ENCODE data around the gene GPATCH2.

- no peak for TF ChIP-seq TAF1 (IDR thresholded peaks at IDR 0.05; ENCODE audit: low read depth)
- no peak for TF ChIP-seq EGR1 (IDR thresholded peaks at IDR 0.05)
- no peak for TF ChIP-seq EP300 (IDR thresholded peaks at IDR 0.05; ENCODE audit: borderline replicate concordance)
- TF ChIP-seq, protein P1, sequence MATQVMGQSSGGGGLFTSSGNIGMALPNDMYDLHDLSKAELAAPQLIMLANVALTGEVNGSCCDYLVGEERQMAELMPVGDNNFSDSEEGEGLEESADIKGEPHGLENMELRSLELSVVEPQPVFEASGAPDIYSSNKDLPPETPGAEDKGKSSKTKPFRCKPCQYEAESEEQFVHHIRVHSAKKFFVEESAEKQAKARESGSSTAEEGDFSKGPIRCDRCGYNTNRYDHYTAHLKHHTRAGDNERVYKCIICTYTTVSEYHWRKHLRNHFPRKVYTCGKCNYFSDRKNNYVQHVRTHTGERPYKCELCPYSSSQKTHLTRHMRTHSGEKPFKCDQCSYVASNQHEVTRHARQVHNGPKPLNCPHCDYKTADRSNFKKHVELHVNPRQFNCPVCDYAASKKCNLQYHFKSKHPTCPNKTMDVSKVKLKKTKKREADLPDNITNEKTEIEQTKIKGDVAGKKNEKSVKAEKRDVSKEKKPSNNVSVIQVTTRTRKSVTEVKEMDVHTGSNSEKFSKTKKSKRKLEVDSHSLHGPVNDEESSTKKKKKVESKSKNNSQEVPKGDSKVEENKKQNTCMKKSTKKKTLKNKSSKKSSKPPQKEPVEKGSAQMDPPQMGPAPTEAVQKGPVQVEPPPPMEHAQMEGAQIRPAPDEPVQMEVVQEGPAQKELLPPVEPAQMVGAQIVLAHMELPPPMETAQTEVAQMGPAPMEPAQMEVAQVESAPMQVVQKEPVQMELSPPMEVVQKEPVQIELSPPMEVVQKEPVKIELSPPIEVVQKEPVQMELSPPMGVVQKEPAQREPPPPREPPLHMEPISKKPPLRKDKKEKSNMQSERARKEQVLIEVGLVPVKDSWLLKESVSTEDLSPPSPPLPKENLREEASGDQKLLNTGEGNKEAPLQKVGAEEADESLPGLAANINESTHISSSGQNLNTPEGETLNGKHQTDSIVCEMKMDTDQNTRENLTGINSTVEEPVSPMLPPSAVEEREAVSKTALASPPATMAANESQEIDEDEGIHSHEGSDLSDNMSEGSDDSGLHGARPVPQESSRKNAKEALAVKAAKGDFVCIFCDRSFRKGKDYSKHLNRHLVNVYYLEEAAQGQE (IDR thresholded peaks at IDR 0.05; ENCODE audit: low read depth): no peak
- TF ChIP-seq RAD21 (IDR thresholded peaks at IDR 0.05; ENCODE audit: low read depth): no peak
- no peak for TF ChIP-seq CREB1 (IDR thresholded peaks at IDR 0.05; ENCODE audit: low read depth)
- TF ChIP-seq YY1 (IDR thresholded peaks at IDR 0.05; ENCODE audit: low read depth): no peak
- no peak for TF ChIP-seq CEBPB (IDR thresholded peaks at IDR 0.05)
These were observed 148.4 kb downstream of the GPATCH2 start for GRCh38 chr1:217482356-217483102.

Measured in Ishikawa (cell line).